ENCODE results near the gene ENTPD1.

GRCh38 chr10:95840681-95841080 lies 84.7 kb downstream of the ENTPD1 start:
- no peak for TF ChIP-seq CTCF (conservative IDR thresholded peaks at IDR 0.05 in 1 of 2, IDR thresholded peaks at IDR 0.05 in 1 of 2; ENCODE audit: low read depth in 1 of 2, low read length in 2 of 2)
- no peak for TF ChIP-seq EZH2 (IDR thresholded peaks at IDR 0.05; ENCODE audit: low read length, missing control alignments)

All from fibroblast of lung (primary cell).